Right ventricle myocardium superior (tissue), 1 donor: Measurements from ENCODE around the gene PUDP. TPM values are rescaled to one million over a fixed set of nuclear protein-coding genes. Genes with fewer than 3 reads are reported as not detected.
"Not testable (repeated sequence)": the region's sequence is repeated elsewhere in the genome, so short reads cannot be mapped to it uniquely, and the experiment has no call there.

Experiments used
- ATAC-seq: fragments of 200-7000 bp; cut with Tn5 transposase; one replicate; pipeline ENCODE4 v1.9.1; 2020; ENCODE audit warnings: mild to moderate bottlenecking; ENCODE audit not compliant: poor library complexity
- DNase-seq: peaks from one replicate; pipeline ENCODE4 v3.0.0-alpha.2; 2020
- intact Hi-C: fragments of 100-400 bp; cut with DNase I; formaldehyde crosslinking; loops from one replicate; pipeline ENCODE4 v1.11.2; 2022
- total RNA-seq: library from RNA; stranded (reverse); fragmentation: NEBNext Ultra II Directional; extraction: Animal tissue kit (Norgen Biotek cat#: 25700); gene quantifications from one replicate; pipeline ENCODE4 v1.2.1, GENCODE V29; 2021
- donor health status: DM: no; HTN: yes; CAD: no; lungs with severe emphysema.

Gene PUDP
- total RNA-seq, 1 donor from 2014 or later: 21.6 TPM

- intact Hi-C loops: no loop called here
- no peak for DNase-seq
- no peak for ATAC-seq
Observed at GRCh38 chrX:7059214-7059838, 88.6 kb downstream of the PUDP start.

GRCh38 chrX:7055386-7056137 lies 92.4 kb downstream of the PUDP start:
- DNase-seq: no peak
- intact Hi-C loops: no loop called here
- ATAC-seq: no peak

GRCh38 chrX:7054219-7055216 lies 93.4 kb downstream of the PUDP start:
- DNase-seq: no peak
- ATAC-seq: no peak
- intact Hi-C loops: no loop called here

- ATAC-seq (no peak), DNase-seq (no peak)
- intact Hi-C loops: no loop called here
Observed at GRCh38 chrX:7052541-7052940, 95.4 kb downstream of the PUDP start.

GRCh38 chrX:7050271-7050670 lies 97.7 kb downstream of the PUDP start:
- intact Hi-C loops: no loop called here
- ATAC-seq (no peak), DNase-seq (no peak)

GRCh38 chrX:7047951-7048350 lies 100.0 kb downstream of the PUDP start:
- DNase-seq (no peak), ATAC-seq (no peak)
- intact Hi-C loops: no loop called here

- ATAC-seq (no peak), DNase-seq (no peak)
- intact Hi-C loops: no loop called here
Observed at GRCh38 chrX:7045238-7045955, 102.6 kb downstream of the PUDP start.

- DNase-seq, intact Hi-C loops, ATAC-seq: not testable (repeated sequence)
Observed at GRCh38 chrX:7043796-7044433, 104.0 kb downstream of the PUDP start.

- DNase-seq: no peak
- ATAC-seq: no peak
- intact Hi-C loops: no loop called here
Observed at GRCh38 chrX:7028246-7028645, 119.7 kb downstream of the PUDP start.

- no peak for DNase-seq
- intact Hi-C loops: no loop called here
- no peak for ATAC-seq
Observed at GRCh38 chrX:7027071-7027470, 120.9 kb downstream of the PUDP start.

- intact Hi-C loops, DNase-seq, ATAC-seq: not testable (repeated sequence)
Observed at GRCh38 chrX:7026365-7026764, 121.6 kb downstream of the PUDP start.

GRCh38 chrX:7025471-7025870 lies 122.5 kb downstream of the PUDP start:
- DNase-seq: no peak
- intact Hi-C loops: no loop called here

GRCh38 chrX:7024850-7025249 lies 123.1 kb downstream of the PUDP start:
- intact Hi-C loops: no loop called here
- ATAC-seq (no peak), DNase-seq (no peak)

More at GRCh38 chrX:7025471-7025870, 122.5 kb downstream of the PUDP start:
- no peak for ATAC-seq

GRCh38 chrX:7022996-7023395 lies 125.0 kb downstream of the PUDP start:
- ATAC-seq, intact Hi-C loops, DNase-seq: not testable (repeated sequence)

GRCh38 chrX:7021991-7022390 lies 126.0 kb downstream of the PUDP start:
- DNase-seq (no peak), ATAC-seq (no peak)
- intact Hi-C loops: no loop called here

- ATAC-seq (no peak), DNase-seq (no peak)
- intact Hi-C loops: no loop called here
Observed at GRCh38 chrX:7019555-7019954, 128.4 kb downstream of the PUDP start.

- intact Hi-C loops, ATAC-seq, DNase-seq: not testable (repeated sequence)
Observed at GRCh38 chrX:7012262-7012834, 135.6 kb downstream of the PUDP start.

- DNase-seq, intact Hi-C loops, ATAC-seq: not testable (repeated sequence)
Observed at GRCh38 chrX:7010897-7011296, 137.1 kb downstream of the PUDP start.
